Hepatocyte (in vitro differentiated cells): ENCODE measurements around the gene CYB561D2. TPM values are rescaled to one million over a fixed set of nuclear protein-coding genes. Genes with fewer than 3 reads are reported as not detected.
A peak's percentile ranks its signal among the peaks of the same experiment; 100 is the strongest.

Source experiments
- DNase-seq: peaks from one replicate; pipeline ENCODE4 v3.0.0-alpha.2; 2016; ENCODE audit warnings: low spot score
- H2AFZ ChIP-seq: fragments of 200-600 bp; sonication (generic); 2 replicates; pipeline ENCODE4 v1.6.0; 2016; ENCODE audit warnings: antibody characterized with exemption, mild to moderate bottlenecking
- H3K27ac ChIP-seq: fragments of 200-600 bp; sonication (generic); 2 replicates; pipeline ENCODE4 v1.5.1; 2016; ENCODE audit warnings: mild to moderate bottlenecking
- H3K27me3 ChIP-seq: fragments of 200-600 bp; sonication (generic); 2 replicates; pipeline ENCODE4 v1.6.1; 2016
- H3K36me3 ChIP-seq: fragments of 200-600 bp; sonication (generic); replicated peaks from 2 replicates; pipeline ENCODE4 v1.5.1; 2016; ENCODE audit warnings: low read depth; ENCODE audit not compliant: insufficient read depth
- H3K4me1 ChIP-seq: fragments of 200-600 bp; sonication (generic); 2 replicates; pipeline ENCODE4 v1.5.1; 2016; ENCODE audit warnings: mild to moderate bottlenecking, moderate library complexity; ENCODE audit not compliant: insufficient read depth
- H3K4me2 ChIP-seq: fragments of 200-600 bp; sonication (generic); 2 replicates; pipeline ENCODE4 v1.6.0; 2016
- H3K4me3 ChIP-seq: fragments of 200-600 bp; sonication (generic); 2 replicates; pipeline ENCODE4 v1.5.1; 2016; ENCODE audit warnings: mild to moderate bottlenecking
- H3K79me2 ChIP-seq: fragments of 200-600 bp; sonication (generic); 2 replicates; pipeline ENCODE4 v1.6.0; 2017; ENCODE audit warnings: mild to moderate bottlenecking
- H3K9me2 ChIP-seq: fragments of 200-600 bp; sonication (generic); replicated peaks from 2 replicates; pipeline ENCODE4 v1.6.0; 2017; ENCODE audit warnings: mild to moderate bottlenecking; ENCODE audit not compliant: insufficient read depth
- H3K9me3 ChIP-seq: fragments of 200-600 bp; sonication (generic); 2 replicates; pipeline ENCODE4 v1.5.1; 2016; ENCODE audit warnings: low read depth, mild to moderate bottlenecking
- H4K20me1 ChIP-seq: fragments of 200-600 bp; sonication (generic); 2 replicates; pipeline ENCODE4 v1.6.0; 2016; ENCODE audit warnings: mild to moderate bottlenecking; ENCODE audit not compliant: insufficient read depth, poor library complexity, severe bottlenecking
- CTCF ChIP-seq: fragments of 200-600 bp; sonication (generic); IDR thresholded peaks from 2 replicates; pipeline ENCODE4 v1.5.1; 2016; ENCODE audit warnings: antibody characterized with exemption, mild to moderate bottlenecking; ENCODE audit not compliant: poor library complexity
- EZH2 ChIP-seq: fragments of 200-600 bp; sonication (generic); IDR thresholded peaks from 2 replicates; pipeline ENCODE4 v1.6.1; 2016; ENCODE audit warnings: antibody characterized with exemption, mild to moderate bottlenecking, borderline replicate concordance
- EZH2phosphoT487 ChIP-seq: fragments of 200-600 bp; sonication (generic); IDR thresholded peaks from one replicate; pipeline ENCODE4 v1.6.1; 2018; ENCODE audit warnings: antibody characterized with exemption, mild to moderate bottlenecking, low read depth, moderate library complexity; ENCODE audit not compliant: unreplicated experiment, severe bottlenecking
- WGBS: methylation state at CpG from one replicate; pipeline ENCODE4 v1.1.6; 2016; ENCODE audit warnings: low lambda C conversion rate; ENCODE audit errors: missing lambda C conversion rate; 5-methylcytosine and 5-hydroxymethylcytosine counted together
- polyA plus RNA-seq: library from polyadenylated mRNA; unstranded; fragments of >200 nt; fragmentation: Nextera tagmentation; extraction: Ambion mirVana; gene quantifications from 2 replicates; pipeline ENCODE4 v1.2.1, GENCODE V29; 2016
- total RNA-seq: library from RNA; depleted of rRNA; stranded (reverse); fragments of >200 nt; gene quantifications from 2 replicates; pipeline ENCODE4 v1.2.3, GENCODE V29; 2014

Gene CYB561D2
- total and polyA plus RNA-seq, 2 experiments from 2014 or later, result 37.3 to 40.5 TPM

- Histone ChIP-seq H3K9me3 (no peaks in the 10 kb centered on the region), H2AFZ (no peak overlapping the region), H3K4me3 (no peak overlapping the region), H3K27me3 (no peaks in the 10 kb centered on the region), H3K79me2 (no peaks in the 10 kb centered on the region), H4K20me1 (no peaks in the 10 kb centered on the region), H3K4me1 (peaks cover 3% of the 10 kb centered on the region), H3K36me3 (no peaks in the 10 kb centered on the region), H3K9me2 (no peaks in the 10 kb centered on the region), H3K4me2 (no peak overlapping the region), H3K27ac (no peak overlapping the region)
- TF ChIP-seq EZH2, result no peak
- TF ChIP-seq CTCF, result peak; percentile 40
- DNase-seq, result peak; percentile 54
- WGBS, result 70% methylated on average over 13 of the region's 14 CpGs
Observed at GRCh38 chr3:50370594-50370993, 19.9 kb downstream of the CYB561D2 start.

GRCh38 chr3:50371133-50371685, 20.5 kb downstream of the CYB561D2 start:
- Histone ChIP-seq H3K4me3 (no peak overlapping the region), H3K27me3 (no peaks in the 10 kb centered on the region), H3K4me2 (no peak overlapping the region), H3K27ac (no peak overlapping the region), H3K9me2 (no peaks in the 10 kb centered on the region), H4K20me1 (no peaks in the 10 kb centered on the region), H3K36me3 (no peaks in the 10 kb centered on the region), H2AFZ (no peak overlapping the region), H3K4me1 (peaks cover 3% of the 10 kb centered on the region), H3K79me2 (no peaks in the 10 kb centered on the region), H3K9me3 (no peaks in the 10 kb centered on the region)
- WGBS, result 82% methylated on average over 3 of the region's 3 CpGs
- TF ChIP-seq CTCF (no peak), EZH2 (no peak)
- no peak for DNase-seq

- H3K27me3 ChIP-seq, result no peaks in the 10 kb centered on the region
- peak; percentile 62 for DNase-seq
- H3K4me1 ChIP-seq, result peaks cover 3% of the 10 kb centered on the region
- H3K9me2 ChIP-seq, result no peaks in the 10 kb centered on the region
- no peak overlapping the region for H3K4me3 ChIP-seq
- no peaks in the 10 kb centered on the region for H4K20me1 ChIP-seq
- no peaks in the 10 kb centered on the region for H3K36me3 ChIP-seq
- H3K4me2 ChIP-seq, result no peak overlapping the region
- no peaks in the 10 kb centered on the region for H3K9me3 ChIP-seq
- WGBS, result 79% methylated on average over 8 of the region's 8 CpGs
- H3K79me2 ChIP-seq, result no peaks in the 10 kb centered on the region
- no peak overlapping the region for H2AFZ ChIP-seq
- no peak overlapping the region for H3K27ac ChIP-seq
- TF ChIP-seq CTCF, result no peak
- TF ChIP-seq EZH2phosphoT487, result no peak
- TF ChIP-seq EZH2, result no peak
Observed at GRCh38 chr3:50372349-50372748, 21.7 kb downstream of the CYB561D2 start.
